K562 (cell line): ENCODE measurements around the gene CRIP3. TPM values are rescaled to one million over a fixed set of nuclear protein-coding genes. Genes with fewer than 3 reads are reported as not detected.
A peak's percentile ranks its signal among the peaks of the same experiment; 100 is the strongest.

ENCODE experiments used
- ATAC-seq: fragments of 200-7000 bp; cut with Tn5 transposase; 3 replicates; pipeline ENCODE4 v1.9.1; 2020; ENCODE audit warnings: moderate library complexity
- BruUV-seq: library from RNA; stranded (reverse); fragments of 400-500 nt; replicated peaks from 2 replicates; lab custom pipeline; 2021; lab: Mats Ljungman, UMichigan
- CTCF ChIA-PET: fragments of 300-600 bp; formaldehyde crosslinking; extraction: SDS; loops from one replicate; lab custom pipeline; 2021; ENCODE audit warnings: low intra/inter-chr PET ratio; lab: Yijun Ruan, JAX
- POLR2A ChIA-PET: fragments of 300-600, 350-650 bp; sonication (Branson Sonifier 250); formaldehyde crosslinking; extraction: SDS; loops from one replicate; lab custom pipeline; 2021; ENCODE audit warnings: antibody characterized with exemption, inconsistent platforms; lab: Yijun Ruan, JAX
- DNase-seq, 4 experiments: peaks; one replicate each; pipeline versions ENCODE4 v3.0.0 to v3.0.0-alpha.2; 2011 to 2018; ENCODE audit warnings: low spot score in 3 of 4, mixed read lengths in 3 of 4; ENCODE audit errors: extremely low read depth in 1 of 4
- FAIRE-seq: peaks from 2 replicates; lab custom pipeline; 2011; peaks lifted over from hg19 to GRCh38; lab: Jason Lieb, UNC
- H2AFZ ChIP-seq: 2 replicates; pipeline ENCODE4 v1.6.0; 2011; ENCODE audit warnings: low read depth, low read length, control low read depth, inconsistent platforms
- H3K27ac ChIP-seq: fragments of 200-600 bp; 3 replicates; pipeline ENCODE4 v1.8.0; 2011; ENCODE audit warnings: low read depth, mild to moderate bottlenecking, control low read depth, inconsistent platforms, low read length, moderate library complexity, mixed read lengths; ENCODE audit errors: extremely low read depth
- H3K27me3 ChIP-seq, 2 experiments: fragments of 300-600 bp in 1 of 2; 2 replicates in 1 of 2; 3 replicates in 1 of 2; pipeline versions ENCODE4 v1.6.0 to v1.8.0; 2011; ENCODE audit warnings: inconsistent platforms in 2 of 2, low read length in 2 of 2, mild to moderate bottlenecking in 1 of 2, mixed read lengths in 1 of 2, moderate library complexity in 1 of 2; ENCODE audit not compliant: control insufficient read depth in 2 of 2, insufficient read depth in 2 of 2
- H3K36me3 ChIP-seq: fragments of 300-600 bp; 3 replicates; pipeline ENCODE4 v1.8.0; 2011; ENCODE audit warnings: mild to moderate bottlenecking, low read length, inconsistent platforms; ENCODE audit not compliant: control insufficient read depth, insufficient read depth
- H3K4me1 ChIP-seq, 2 experiments: fragments of 200-600 bp in 1 of 2; replicated peaks in 1 of 2; 2 replicates in 1 of 2; 3 replicates in 1 of 2; pipeline versions ENCODE4 v1.5.1 to v1.8.0; 2011; ENCODE audit warnings: inconsistent platforms in 2 of 2, low read length in 2 of 2, mild to moderate bottlenecking in 1 of 2, mixed read lengths in 1 of 2, moderate library complexity in 1 of 2; ENCODE audit not compliant: control insufficient read depth in 2 of 2, insufficient read depth in 2 of 2
- H3K4me2 ChIP-seq: 2 replicates; pipeline ENCODE4 v1.6.1; 2011; ENCODE audit warnings: low read length, control low read depth, inconsistent platforms, mixed read lengths; ENCODE audit not compliant: insufficient read depth
- H3K4me3 ChIP-seq: fragments of 200-600 bp; sonication (generic), shearing (Covaris generic); 2 replicates; pipeline ENCODE4 v1.5.1; 2016; ENCODE audit warnings: control low read depth, inconsistent platforms
- H3K79me2 ChIP-seq: fragments of 200-600 bp; 3 replicates; pipeline ENCODE4 v1.8.0; 2011; ENCODE audit warnings: low read length, inconsistent platforms; ENCODE audit not compliant: control insufficient read depth, insufficient read depth
- H3K9ac ChIP-seq, 2 experiments: 2 replicates each; pipeline versions ENCODE4 v1.6.0 to v1.6.1; 2011; ENCODE audit warnings: low read depth in 2 of 2, low read length in 2 of 2, control low read depth in 1 of 2, inconsistent platforms in 1 of 2, mild to moderate bottlenecking in 1 of 2, mixed read lengths in 1 of 2; ENCODE audit not compliant: insufficient read depth in 1 of 2
- H3K9me1 ChIP-seq: one replicate; pipeline ENCODE4 v1.6.0; 2011; ENCODE audit warnings: inconsistent platforms, mild to moderate bottlenecking, low read length, moderate library complexity; ENCODE audit not compliant: control insufficient read depth, insufficient read depth
- H3K9me3 ChIP-seq: replicated peaks from 2 replicates; pipeline ENCODE4 v1.5.1; 2011; ENCODE audit warnings: low read depth, low read length, inconsistent platforms; ENCODE audit not compliant: control insufficient read depth, insufficient read depth
- H4K20me1 ChIP-seq: replicated peaks from 2 replicates; pipeline ENCODE4 v1.6.1; 2011; ENCODE audit warnings: low read length, inconsistent platforms, mixed read lengths; ENCODE audit not compliant: control insufficient read depth, insufficient read depth
- ATF1 ChIP-seq, 2 experiments: fragments of 450-650 bp in 1 of 2; IDR thresholded peaks; 2 replicates each; pipeline ENCODE4 v1.6.1; 2016; ENCODE audit warnings: missing compliant biosample characterization in 1 of 2, missing genetic modification characterization in 1 of 2
- BHLHE40 ChIP-seq: IDR thresholded peaks from 2 replicates; pipeline ENCODE4 v1.6.1; 2011; ENCODE audit warnings: low read length, improper control_type of control experiment
- CBFB ChIP-seq: sonication (generic); formaldehyde crosslinking; IDR thresholded peaks from 2 replicates; pipeline ENCODE4 v1.4.0; 2020; ENCODE audit warnings: mild to moderate bottlenecking, missing genetic modification reagents
- EGR1 ChIP-seq: fragments of 450-650 bp; conservative IDR thresholded peaks from 2 replicates; pipeline ENCODE4 v1.6.1; 2017; ENCODE audit warnings: mild to moderate bottlenecking
- HNRNPK ChIP-seq: fragments of 200-400 bp; formaldehyde crosslinking; IDR thresholded peaks from one replicate; pipeline ENCODE4 v1.6.1; 2018; ENCODE audit warnings: mild to moderate bottlenecking, low read depth, low read length; ENCODE audit not compliant: poor library complexity, severe bottlenecking
- ID3 ChIP-seq, 2 experiments: fragments of 250-450 bp in 1 of 2; fragments of 450-650 bp in 1 of 2; sonication (Bioruptor Pico) in 1 of 2; IDR thresholded peaks; 2 replicates each; pipeline versions ENCODE4 v1.6.1 to v1.8.0; 2016 to 2021; ENCODE audit warnings: mild to moderate bottlenecking in 2 of 2, moderate library complexity in 2 of 2, missing compliant biosample characterization in 1 of 2, missing genetic modification characterization in 1 of 2
- IRF2 ChIP-seq: sonication (generic); formaldehyde crosslinking; IDR thresholded peaks from 2 replicates; pipeline ENCODE4 v1.8.1; 2022; ENCODE audit warnings: mild to moderate bottlenecking, missing genetic modification reagents
- JUND ChIP-seq, 2 experiments: IDR thresholded peaks; 2 replicates in 1 of 2; 3 replicates in 1 of 2; pipeline ENCODE4 v1.6.1; 2011; ENCODE audit warnings: borderline replicate concordance in 2 of 2, low read depth in 2 of 2, low read length in 2 of 2, improper control_type of control experiment in 1 of 2, missing biosample characterization in 1 of 2, missing genetic modification characterization in 1 of 2, missing genetic modification reagents in 1 of 2
- KHSRP ChIP-seq: fragments of 450-650 bp; IDR thresholded peaks from 2 replicates; pipeline ENCODE4 v1.6.1; 2017
- MYNN ChIP-seq, 2 experiments: sonication (generic); formaldehyde crosslinking in 1 of 2; IDR thresholded peaks; 2 replicates each; pipeline versions ENCODE4 v1.5.0 to v1.6.1; 2016 to 2020; ENCODE audit warnings: antibody characterized with exemption in 1 of 2, missing genetic modification reagents in 1 of 2
- NRF1 ChIP-seq, 2 experiments: fragments of 450-650 bp; IDR thresholded peaks in 1 of 2; conservative IDR thresholded peaks in 1 of 2; 2 replicates each; pipeline ENCODE4 v1.6.1; 2014; ENCODE audit warnings: mild to moderate bottlenecking in 2 of 2
- PATZ1 ChIP-seq: fragments of 250-450 bp; sonication (Bioruptor Pico); IDR thresholded peaks from 2 replicates; pipeline ENCODE4 v1.5.0; 2020; ENCODE audit warnings: mild to moderate bottlenecking, borderline replicate concordance
- RB1 ChIP-seq: fragments of 450-650 bp; IDR thresholded peaks from 2 replicates; pipeline ENCODE4 v1.6.1; 2017; ENCODE audit warnings: low read depth, mild to moderate bottlenecking
- RBM39 ChIP-seq: fragments of 200-400 bp; formaldehyde crosslinking; optimal IDR thresholded peaks from 2 replicates; pipeline ENCODE3; 2018; ENCODE audit warnings: low read depth, low read length
- SMARCA4 ChIP-seq: fragments of 450-650 bp; IDR thresholded peaks from 2 replicates; pipeline ENCODE4 v1.6.1; 2016
- SREBF2 ChIP-seq: sonication (generic); formaldehyde crosslinking; IDR thresholded peaks from 2 replicates; pipeline ENCODE4 v1.4.0; 2020; ENCODE audit warnings: mild to moderate bottlenecking, missing genetic modification reagents
- TBL1XR1 ChIP-seq, 2 experiments: IDR thresholded peaks; 2 replicates each; pipeline ENCODE4 v1.6.1; 2012; ENCODE audit warnings: improper control_type of control experiment in 2 of 2, low read length in 2 of 2, mild to moderate bottlenecking in 1 of 2
- ZNF175 ChIP-seq: fragments of 200-800 bp; sonication (Bioruptor generic); IDR thresholded peaks from 2 replicates; pipeline ENCODE4 v1.6.1; 2016; ENCODE audit warnings: low read depth, mild to moderate bottlenecking, missing genetic modification characterization, missing compliant biosample characterization
- ZNF263 ChIP-seq: sonication (generic); formaldehyde crosslinking; IDR thresholded peaks from 2 replicates; pipeline ENCODE4 v1.8.0; 2022; ENCODE audit warnings: mild to moderate bottlenecking, missing genetic modification reagents, borderline replicate concordance
- WGBS: fragments of 100-300 bp; shearing (Covaris generic); methylation state at CpG from one replicate; pipeline ENCODE4 v1.1.6; 2016; ENCODE audit warnings: low coverage, mixed read lengths; ENCODE audit not compliant: insufficient coverage; ENCODE audit errors: missing lambda C conversion rate; 5-methylcytosine and 5-hydroxymethylcytosine counted together
- in situ Hi-C: fragments of 300-500 bp; cut with MboI; formaldehyde crosslinking; loops from 4 replicates; pipeline ENCODE4 v1.15.0; 2018; ENCODE audit warnings: inconsistent platforms, mixed read lengths
- intact Hi-C: fragments of 100-400 bp; cut with micrococcal nuclease; formaldehyde crosslinking; loops from 2 replicates; pipeline ENCODE4 v1.14.2; 2022
- polyA plus RNA-seq, 8 experiments: library from polyadenylated mRNA; depleted of rRNA in 4 of 8; stranded (reverse) in 5 of 8; unstranded in 3 of 8; fragments of >200 nt; fragmentation: Nextera tagmentation in 2 of 8; fragmentation: Illumina TruSeq in 1 of 8; extraction: Ambion mirVana in 2 of 8; extraction: Trizol in 1 of 8; gene quantifications; 2 replicates each; pipeline versions ENCODE4 v1.2.1 to v1.2.3, GENCODE V29; 2011 to 2014; ENCODE audit warnings: inconsistent platforms in 1 of 8, missing spikeins in 1 of 8
- total RNA-seq, 7 experiments: library from RNA; depleted of rRNA in 6 of 7; stranded (reverse); fragments of >200 nt in 6 of 7; fragmentation: Illumina TruSeq in 2 of 7; extraction: Trizol in 2 of 7; gene quantifications; 2 replicates each; pipeline versions ENCODE4 v1.2.1 to v1.2.3, GENCODE V29; 2011 to 2021; ENCODE audit warnings: low replicate concordance in 1 of 7

The CRIP3 gene
- total and polyA plus RNA-seq, 9 of the 15 experiments (the other 6 are each of a cell fraction or from before 2014, with no cell fraction given) = 0.36 to 2.1 (median 0.87) TPM

- no peak for TF ChIP-seq ATF1 (CRISPR knock-in tag; IDR thresholded peaks at IDR 0.05)
- peak; percentile 22; the same call in 1 of the 2 replicates for TF ChIP-seq ATF1 (tag; IDR thresholded peaks at IDR 0.05)
- no peak for TF ChIP-seq ZNF175 (CRISPR knock-in tag)
- no peak for TF ChIP-seq SMARCA4
Measured at GRCh38 chr6:43310134-43310533, 1.5 kb upstream of the CRIP3 start (continued).

DNA sequence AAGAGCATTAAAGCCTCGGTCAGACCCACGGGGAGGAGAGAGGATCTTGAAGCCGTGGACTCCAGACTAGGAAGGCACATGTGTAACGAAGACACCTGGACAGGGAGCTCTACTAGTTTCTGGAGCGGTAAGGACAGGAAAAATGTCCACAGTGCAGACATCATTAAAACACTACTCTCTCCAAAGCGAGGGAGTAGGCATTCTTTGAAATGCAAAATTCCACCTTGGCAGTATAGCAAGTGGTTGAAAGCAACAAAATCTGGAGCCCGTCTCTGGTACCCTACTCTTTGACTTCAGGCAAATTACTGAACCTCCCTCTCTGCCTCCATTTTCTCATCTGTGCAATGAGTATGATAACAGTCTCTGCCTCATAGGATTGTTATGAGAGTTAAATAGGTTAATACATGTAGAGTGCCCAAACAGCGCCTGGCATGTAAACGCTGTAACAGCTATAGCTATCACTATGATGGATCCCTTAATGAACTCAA lies 408 bp upstream of the CRIP3 start:
- no TSS peak for BruUV-seq
- H3K4me1 ChIP-seq = peaks cover 14 to 21% of the 10 kb centered on the region in 2 experiments
- peak overlapping the region; percentile 24 to 86; a peak in 2 of 4 replicates for H3K9ac ChIP-seq
- peak overlapping the region; percentile 98 for H2AFZ ChIP-seq
- H3K27ac ChIP-seq = no peak overlapping the region
- H3K36me3 ChIP-seq = no peaks in the 10 kb centered on the region
- intact Hi-C loops = no loop called here
- 31% methylated on average over 9 of the region's 9 CpGs for WGBS
- H3K9me3 ChIP-seq = no peaks in the 10 kb centered on the region
- peaks cover 3 to 6% of the 10 kb centered on the region in 2 experiments; a peak in 3 of 5 replicates for H3K27me3 ChIP-seq
- peak overlapping the region; percentile 29 for H3K4me3 ChIP-seq
- no peak for DNase-seq
- in situ Hi-C loops = no loop called here
- FAIRE-seq = peak; percentile 85
- ChIA-PET CTCF (no interaction called here), POLR2A (interaction anchor here (0.6 to 1.4 kb wide), 12 partner anchors 9 to 364 kb away, joined by 3 to 6 read pairs (median 4); no protein-coding TSS in a partner anchor)
- H3K9me1 ChIP-seq = peaks cover 3% of the 10 kb centered on the region
- peak overlapping the region; percentile 82 for H3K4me2 ChIP-seq
- no peaks in the 10 kb centered on the region for H3K79me2 ChIP-seq
- no peaks in the 10 kb centered on the region for H4K20me1 ChIP-seq
- peak; percentile 8 for ATAC-seq
- TF ChIP-seq IRF2 (CRISPR knock-in tag) (no peak), PATZ1 (CRISPR knock-in tag) (no peak), HNRNPK (no peak), CBFB (CRISPR knock-in tag) (no peak), RB1 (0 out of 2 replicates have a peak, but pooled peaks have one; percentile 1), SREBF2 (CRISPR knock-in tag) (no peak), BHLHE40 (no peak), MYNN (IDR thresholded peaks at IDR 0.05) (no peak), MYNN (CRISPR knock-in tag; IDR thresholded peaks at IDR 0.05) (no peak), TBL1XR1 (IDR thresholded peaks at IDR 0.05; ENCODE audit: low read length in 2 of 2) (no peak), RBM39 (no peak), ZNF263 (0 out of 2 replicates have a peak, but pooled peaks have one; percentile 18), ID3 (CRISPR knock-in tag; IDR thresholded peaks at IDR 0.05) (no peak), ID3 (tag; IDR thresholded peaks at IDR 0.05) (0 out of 2 replicates have a peak, but pooled peaks have one; percentile 20), JUND (IDR thresholded peaks at IDR 0.05; ENCODE audit: borderline replicate concordance, low read depth, low read length) (no peak), JUND (tag; IDR thresholded peaks at IDR 0.05; ENCODE audit: borderline replicate concordance, low read depth, low read length) (no peak), NRF1 (conservative IDR thresholded peaks at IDR 0.05 in 1 of 2, IDR thresholded peaks at IDR 0.05 in 1 of 2) (0 out of 4 replicates have a peak, but pooled peaks of 1 of the 2 experiments have one; percentile 10), EGR1 (no peak), KHSRP (no peak)
